Esophagus squamous epithelium (tissue), 5 donors: Measurements from ENCODE around the gene CCIN. TPM values are rescaled to one million over a fixed set of nuclear protein-coding genes. Genes with fewer than 3 reads are reported as not detected.

Experiments
- DNase-seq: peaks from one replicate; lab custom pipeline; 2025; lab: John Stamatoyannopoulos, UW
- H3K27ac ChIP-seq, 4 donors: fragments of 200-600 bp; sonication (generic); one replicate each; pipeline ENCODE4 v1.5.1; 2016 to 2019; ENCODE audit warnings: mild to moderate bottlenecking in 1 of 4
- H3K27me3 ChIP-seq, 4 donors: fragments of 200-600 bp; sonication (generic); 1 replicate in 3 of 4; 2 replicates in 1 of 4; pipeline versions ENCODE4 v1.5.1 to v1.6.0; 2017 to 2021; ENCODE audit warnings: antibody characterized with exemption in 1 of 4
- H3K36me3 ChIP-seq, 3 donors: fragments of 200-600 bp; sonication (generic); one replicate each; pipeline ENCODE4 v1.5.1; 2016 to 2019
- H3K4me1 ChIP-seq, 3 donors: fragments of 200-600 bp; sonication (generic); one replicate each; pipeline ENCODE4 v1.5.1; 2017 to 2019
- H3K4me3 ChIP-seq, 4 donors: fragments of 200-600 bp; sonication (generic); 1 replicate in 3 of 4; 2 replicates in 1 of 4; pipeline ENCODE4 v1.5.1; 2016 to 2019; ENCODE audit warnings: mild to moderate bottlenecking in 2 of 4, moderate library complexity in 1 of 4
- H3K9me3 ChIP-seq, 3 donors: fragments of 200-600 bp; sonication (generic); one replicate each; pipeline ENCODE4 v1.5.1; 2016 to 2019
- CTCF ChIP-seq, 6 experiments: fragments of 450-650 bp in 4 of 6; fragments of 200-600 bp in 2 of 6; sonication (generic) in 2 of 6; IDR thresholded peaks; one replicate each; pipeline ENCODE4 v1.5.1; 2016 to 2019; ENCODE audit warnings: antibody characterized with exemption in 6 of 6, mild to moderate bottlenecking in 4 of 6, moderate library complexity in 4 of 6
- POLR2A ChIP-seq, 4 donors: fragments of 450-650 bp; IDR thresholded peaks; one replicate each; pipeline ENCODE4 v1.6.1; 2017; ENCODE audit warnings: antibody characterized with exemption in 4 of 4, mild to moderate bottlenecking in 4 of 4, moderate library complexity in 3 of 4
- WGBS, 2 donors: methylation state at CpG; one replicate each; pipeline ENCODE4 v1.1.5; 2018; 5-methylcytosine and 5-hydroxymethylcytosine counted together
- intact Hi-C: fragments of 100-400 bp; cut with DNase I; formaldehyde crosslinking; loops from one replicate; pipeline ENCODE4 v1.15.0; 2022
- total RNA-seq, 4 donors: library from RNA; depleted of rRNA; stranded (reverse); fragments of >200 nt; gene quantifications; one replicate each; pipeline ENCODE4 v1.1.0, GENCODE V29; 2016
- donor health status: DM: yes; HTN: yes; CAD: no.

The CCIN gene
- total RNA-seq, 4 donors from 2014 or later = 0.13 TPM; not detected in 3

GRCh38 chr9:36188212-36188611 is 19.0 kb downstream of the CCIN start:
- WGBS, 2 donors = 79 to 84% methylated on average over 5 of the region's 5 CpGs
- Histone ChIP-seq H3K36me3 (no peaks in the 10 kb centered on the region), H3K27ac (no peak overlapping the region), H3K4me1 (peaks cover 12 to 27% (median 19%) of the 10 kb centered on the region in 3 donors), H3K4me3 (no peak overlapping the region), H3K27me3 (no peaks in the 10 kb centered on the region), H3K9me3 (no peaks in the 10 kb centered on the region)
- intact Hi-C loops = no loop called here
- no peak for TF ChIP-seq POLR2A (IDR thresholded peaks at IDR 0.05)
- TF ChIP-seq CTCF (IDR thresholded peaks at IDR 0.05) = no peak
- DNase-seq = no peak

GRCh38 chr9:36189976-36190375 is 20.8 kb downstream of the CCIN start:
- Histone ChIP-seq H3K27me3 (no peaks in the 10 kb centered on the region), H3K27ac (peak overlapping the region; percentile 86 to 95 (median 94)), H3K4me3 (peak overlapping the region; percentile 65 to 98 (median 71)), H3K4me1 (peaks cover 27 to 44% (median 36%) of the 10 kb centered on the region in 3 donors), H3K36me3 (peaks cover 0 to 4% (median 0%) of the 10 kb centered on the region in 3 donors), H3K9me3 (no peaks in the 10 kb centered on the region)
- intact Hi-C loops = no loop called here
- TF ChIP-seq CTCF (IDR thresholded peaks at IDR 0.05) (no peak), POLR2A (IDR thresholded peaks at IDR 0.05) (no peak)
- 4 to 5% methylated on average over 8 to 9 of the region's 9 CpGs for WGBS, 2 donors
- DNase-seq = no peak

GRCh38 chr9:36190388-36191289 is 21.5 kb downstream of the CCIN start, which contains the start of gene CLTA:
TSS of gene CLTA (plus strand) at chr9:36190921. CDS start at chr9:36191057, 136 bp downstream.
- peaks cover 27 to 47% (median 36%) of the 10 kb centered on the region in 3 donors for H3K4me1 ChIP-seq
- DNase-seq = peak; percentile 86
- H3K36me3 ChIP-seq = peaks cover 0 to 11% (median 0%) of the 10 kb centered on the region in 3 donors
- peak within 1 kb of the TSS; percentile 86 to 95 (median 94) for H3K27ac ChIP-seq
- intact Hi-C loops = no loop called here
- WGBS, 2 donors = 0% methylated on average over 9 to 18 of the region's 68 CpGs
- TF ChIP-seq CTCF (IDR thresholded peaks at IDR 0.05) = peak; percentile 26 to 60 (median 58)
- TF ChIP-seq POLR2A (IDR thresholded peaks at IDR 0.05) = peak in 3 of 4 donors; percentile 82 to 92 (median 92)
- H3K9me3 ChIP-seq = no peaks in the 10 kb centered on the region
- no peaks in the 10 kb centered on the region for H3K27me3 ChIP-seq
- H3K4me3 ChIP-seq = peak within 1 kb of the TSS; percentile 65 to 98 (median 71)

- TF ChIP-seq POLR2A (IDR thresholded peaks at IDR 0.05) (no peak), CTCF (IDR thresholded peaks at IDR 0.05) (no peak)
- Histone ChIP-seq H3K27me3 (no peaks in the 10 kb centered on the region), H3K9me3 (no peaks in the 10 kb centered on the region), H3K27ac (peak overlapping the region; percentile 86 to 95 (median 94)), H3K4me3 (peak overlapping the region; percentile 65 to 98 (median 71)), H3K4me1 (peaks cover 27 to 47% (median 36%) of the 10 kb centered on the region in 3 donors), H3K36me3 (peaks cover 0 to 15% (median 0%) of the 10 kb centered on the region in 3 donors)
- DNase-seq = no peak
- intact Hi-C loops = no loop called here
- WGBS, 2 donors = 0 to 1% methylated on average over 17 of the region's 18 CpGs
These were observed 22.1 kb downstream of the CCIN start for GRCh38 chr9:36191290-36191645.

GRCh38 chr9:36191686-36192085 is 22.5 kb downstream of the CCIN start:
- intact Hi-C loops = no loop called here
- Histone ChIP-seq H3K4me3 (peak overlapping the region; percentile 65 to 98 (median 71)), H3K4me1 (peaks cover 27 to 51% (median 36%) of the 10 kb centered on the region in 3 donors), H3K27ac (peak overlapping the region; percentile 86 to 95 (median 94)), H3K36me3 (peaks cover 0 to 19% (median 0%) of the 10 kb centered on the region in 3 donors), H3K9me3 (no peaks in the 10 kb centered on the region), H3K27me3 (no peaks in the 10 kb centered on the region)
- TF ChIP-seq POLR2A (IDR thresholded peaks at IDR 0.05) = no peak
- TF ChIP-seq CTCF (IDR thresholded peaks at IDR 0.05) = no peak
- no peak for DNase-seq
- 1 to 3% methylated on average over 7 of the region's 7 CpGs for WGBS, 2 donors
